ENCODE measurements around the gene TMEM86A.
"Not testable (repeated sequence)": the region's sequence is repeated elsewhere in the genome, so short reads cannot be mapped to it uniquely, and the experiment has no call there.

TMEM86A gene

DNA sequence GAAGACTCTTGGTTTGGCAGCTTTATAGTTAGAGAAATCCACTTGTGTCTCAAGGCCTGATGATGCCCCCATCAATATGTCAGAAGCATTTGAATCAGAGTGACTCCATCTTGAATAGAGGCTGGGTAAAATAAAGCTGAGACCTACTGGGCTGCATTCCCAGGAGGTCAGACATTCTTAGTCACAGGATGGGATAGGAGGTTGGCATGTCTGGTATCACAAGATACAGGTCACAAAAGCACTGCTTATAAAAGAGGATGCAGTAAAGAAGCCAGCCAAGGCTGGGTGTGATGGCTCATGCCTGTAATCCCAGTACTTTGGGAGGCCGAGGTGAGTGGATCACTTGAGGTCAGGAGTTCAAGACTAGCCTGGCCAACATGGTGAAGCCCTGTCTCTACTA lies 16.6 kb upstream of the TMEM86A start:
- not testable (repeated sequence) for H3K27me3 ChIP-seq (ENCODE audit: insufficient read depth, low read length); H2BK120ac ChIP-seq (ENCODE audit: insufficient read depth, low read length, poor library complexity); H3K18ac ChIP-seq (ENCODE audit: low read length); H2AFZ ChIP-seq (ENCODE audit: insufficient read depth, low read length, poor library complexity); H3K14ac ChIP-seq (ENCODE audit: low read length); H3K36me3 ChIP-seq (ENCODE audit: control insufficient read depth in 1 of 2, insufficient read depth in 2 of 2, low read length in 2 of 2); H3K79me2 ChIP-seq (ENCODE audit: control insufficient read depth, insufficient read depth, low read length, poor library complexity); H2BK5ac ChIP-seq (ENCODE audit: low read depth, low read length, poor library complexity); H4K8ac ChIP-seq (ENCODE audit: low read depth, low read length); H2BK12ac ChIP-seq (ENCODE audit: low read length); H3K23ac ChIP-seq (ENCODE audit: low read length); H2AK5ac ChIP-seq (ENCODE audit: low read length); H4K12ac ChIP-seq (ENCODE audit: low read depth, low read length); H3K4me1 ChIP-seq (ENCODE audit: control insufficient read depth in 1 of 2, insufficient read depth in 2 of 2, low read length in 2 of 2); H3K4ac ChIP-seq (ENCODE audit: low read depth, low read length); H3K9me3 ChIP-seq (ENCODE audit: insufficient read depth, low read depth, low read length); H4K91ac ChIP-seq (ENCODE audit: low read depth, low read length); H3K79me1 ChIP-seq (ENCODE audit: low read length); H3K9ac ChIP-seq (ENCODE audit: low read length); H3K4me3 ChIP-seq (ENCODE audit: low read depth, low read length); H3K27ac ChIP-seq (ENCODE audit: low read depth, low read length); H3K4me2 ChIP-seq (ENCODE audit: low read length)
- peak; percentile 82 to 87 for DNase-seq
- no CpG with 5 or more reads among the region's 1 CpG for WGBS (ENCODE audit: extremely low coverage, insufficient coverage, insufficient read length)

DNA sequence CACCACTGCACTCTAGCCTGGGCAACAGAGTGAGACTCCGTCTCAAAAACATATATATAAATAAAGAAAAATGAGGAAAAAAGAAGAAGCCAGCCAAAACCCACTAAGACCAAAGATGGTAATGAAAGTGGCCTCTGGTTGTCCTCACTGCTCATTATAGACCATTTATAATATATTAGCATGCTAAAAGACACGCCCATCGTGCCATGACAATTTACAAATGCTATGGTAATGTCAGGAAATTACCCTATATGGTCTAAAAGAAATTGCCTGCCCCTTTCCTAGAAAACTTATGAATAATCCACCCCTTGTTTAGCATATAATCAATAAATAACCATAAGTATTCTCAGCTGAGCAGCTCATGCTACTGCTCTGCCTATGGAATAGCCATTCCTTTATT lies 16.1 kb upstream of the TMEM86A start:
- Histone ChIP-seq H3K4me3 (ENCODE audit: low read depth, low read length) (no peak overlapping the region), H3K4me1 (ENCODE audit: control insufficient read depth in 1 of 2, insufficient read depth in 2 of 2, low read length in 2 of 2) (peaks cover 2% of the 10 kb centered on the region in 2 experiments), H3K14ac (ENCODE audit: low read length) (no peak overlapping the region), H2BK120ac (ENCODE audit: insufficient read depth, low read length, poor library complexity) (no peak overlapping the region), H3K79me2 (ENCODE audit: control insufficient read depth, insufficient read depth, low read length, poor library complexity) (no peaks in the 10 kb centered on the region), H3K23ac (ENCODE audit: low read length) (no peak overlapping the region), H3K36me3 (ENCODE audit: control insufficient read depth in 1 of 2, insufficient read depth in 2 of 2, low read length in 2 of 2) (no peaks in the 10 kb centered on the region), H4K91ac (ENCODE audit: low read depth, low read length) (no peak overlapping the region), H3K9me3 (ENCODE audit: insufficient read depth, low read depth, low read length) (no peaks in the 10 kb centered on the region), H2BK12ac (ENCODE audit: low read length) (no peak overlapping the region), H3K79me1 (ENCODE audit: low read length) (no peaks in the 10 kb centered on the region), H3K9ac (ENCODE audit: low read length) (no peak overlapping the region), H2BK5ac (ENCODE audit: low read depth, low read length, poor library complexity) (no peak overlapping the region), H2AFZ (ENCODE audit: insufficient read depth, low read length, poor library complexity) (no peak overlapping the region), H3K18ac (ENCODE audit: low read length) (no peak overlapping the region), H3K27me3 (ENCODE audit: insufficient read depth, low read length) (no peaks in the 10 kb centered on the region), H3K27ac (ENCODE audit: low read depth, low read length) (no peak overlapping the region), H3K4me2 (ENCODE audit: low read length) (no peak overlapping the region), H4K8ac (ENCODE audit: low read depth, low read length) (no peak overlapping the region), H2AK5ac (ENCODE audit: low read length) (no peak overlapping the region), H3K4ac (ENCODE audit: low read depth, low read length) (no peak overlapping the region), H4K12ac (ENCODE audit: low read depth, low read length) (no peak overlapping the region)
- no CpG with 5 or more reads among the region's 3 CpGs for WGBS (ENCODE audit: extremely low coverage, insufficient coverage, insufficient read length)
- DNase-seq: no peak

DNA sequence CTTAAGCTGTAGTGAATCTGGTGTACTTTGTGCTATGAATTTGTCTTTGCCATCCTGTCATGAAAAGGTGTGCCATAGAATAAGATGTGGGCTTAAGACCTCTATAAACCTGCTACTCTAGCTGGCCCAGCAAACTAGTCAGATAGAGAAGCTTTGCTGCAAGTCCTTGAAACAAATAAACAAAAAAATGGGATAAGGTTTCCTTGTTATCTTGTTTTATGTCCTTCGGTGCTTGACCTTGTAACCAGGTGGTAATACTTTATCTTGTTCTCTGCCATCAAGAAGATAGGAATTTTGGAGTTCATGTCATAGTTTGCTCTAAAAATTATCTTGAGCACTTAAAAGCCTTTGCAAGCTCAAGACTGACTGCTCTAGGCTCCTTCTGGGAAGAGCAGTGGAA lies 14.3 kb upstream of the TMEM86A start:
- no peak overlapping the region for H2BK120ac ChIP-seq (ENCODE audit: insufficient read depth, low read length, poor library complexity)
- no peak overlapping the region for H2BK5ac ChIP-seq (ENCODE audit: low read depth, low read length, poor library complexity)
- no peak overlapping the region for H2BK12ac ChIP-seq (ENCODE audit: low read length)
- no peak overlapping the region for H2AK5ac ChIP-seq (ENCODE audit: low read length)
- no peaks in the 10 kb centered on the region for H3K27me3 ChIP-seq (ENCODE audit: insufficient read depth, low read length)
- H3K36me3 ChIP-seq (ENCODE audit: control insufficient read depth in 1 of 2, insufficient read depth in 2 of 2, low read length in 2 of 2): no peaks in the 10 kb centered on the region
- no peak overlapping the region for H4K12ac ChIP-seq (ENCODE audit: low read depth, low read length)
- peaks cover 2% of the 10 kb centered on the region in 2 experiments for H3K4me1 ChIP-seq (ENCODE audit: control insufficient read depth in 1 of 2, insufficient read depth in 2 of 2, low read length in 2 of 2)
- H3K79me1 ChIP-seq (ENCODE audit: low read length): no peaks in the 10 kb centered on the region
- H3K79me2 ChIP-seq (ENCODE audit: control insufficient read depth, insufficient read depth, low read length, poor library complexity): no peaks in the 10 kb centered on the region
- no peak overlapping the region for H3K4me2 ChIP-seq (ENCODE audit: low read length)
- no CpG with 5 or more reads among the region's 1 CpG for WGBS (ENCODE audit: extremely low coverage, insufficient coverage, insufficient read length)
- H3K18ac ChIP-seq (ENCODE audit: low read length): no peak overlapping the region
- H4K91ac ChIP-seq (ENCODE audit: low read depth, low read length): no peak overlapping the region
- no peak overlapping the region for H3K23ac ChIP-seq (ENCODE audit: low read length)
- no peak overlapping the region for H3K4me3 ChIP-seq (ENCODE audit: low read depth, low read length)
- DNase-seq: no peak
- H3K9ac ChIP-seq (ENCODE audit: low read length): no peak overlapping the region
- no peak overlapping the region for H4K8ac ChIP-seq (ENCODE audit: low read depth, low read length)
- no peak overlapping the region for H3K14ac ChIP-seq (ENCODE audit: low read length)
- no peak overlapping the region for H3K27ac ChIP-seq (ENCODE audit: low read depth, low read length)
- no peak overlapping the region for H3K4ac ChIP-seq (ENCODE audit: low read depth, low read length)
- no peak overlapping the region for H2AFZ ChIP-seq (ENCODE audit: insufficient read depth, low read length, poor library complexity)
- no peaks in the 10 kb centered on the region for H3K9me3 ChIP-seq (ENCODE audit: insufficient read depth, low read depth, low read length)

DNA sequence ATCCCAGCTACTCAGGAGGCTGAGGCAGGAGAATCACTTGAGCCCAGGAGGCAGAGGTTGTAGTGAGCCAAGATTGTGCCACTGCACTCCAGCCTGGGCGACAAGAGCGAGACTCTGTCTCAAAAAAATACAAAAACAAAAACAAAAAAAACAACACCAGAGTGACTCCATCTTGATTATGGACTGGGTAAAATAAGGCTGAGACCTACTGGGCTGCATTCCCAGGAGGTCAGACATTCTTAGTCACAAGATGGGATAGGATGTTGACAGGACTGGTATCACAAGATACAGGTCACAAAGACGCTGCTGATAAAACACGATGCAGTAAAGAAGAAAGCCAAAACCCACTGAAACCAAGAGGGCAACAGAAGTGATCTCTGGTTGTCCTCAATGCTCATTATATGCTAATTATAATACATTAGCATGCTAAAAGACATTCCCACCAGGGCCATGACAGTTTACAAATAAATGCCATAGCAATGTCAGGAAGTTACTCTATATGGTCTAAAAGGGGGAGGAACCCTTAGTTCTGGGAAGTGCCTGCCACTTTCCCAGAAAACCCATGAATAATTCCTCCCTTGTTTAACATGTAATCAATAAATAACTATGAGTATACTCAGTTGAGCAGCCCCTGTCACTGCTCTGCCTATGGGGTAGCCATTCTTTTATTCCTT lies 7.0 kb upstream of the TMEM86A start:
- not testable (repeated sequence) for H3K9me3 ChIP-seq (ENCODE audit: insufficient read depth, low read depth, low read length); H2AFZ ChIP-seq (ENCODE audit: insufficient read depth, low read length, poor library complexity); H4K12ac ChIP-seq (ENCODE audit: low read depth, low read length); H3K79me2 ChIP-seq (ENCODE audit: control insufficient read depth, insufficient read depth, low read length, poor library complexity); H3K9ac ChIP-seq (ENCODE audit: low read length); H3K36me3 ChIP-seq (ENCODE audit: control insufficient read depth in 1 of 2, insufficient read depth in 2 of 2, low read length in 2 of 2); H3K23ac ChIP-seq (ENCODE audit: low read length); H3K4me2 ChIP-seq (ENCODE audit: low read length); H4K91ac ChIP-seq (ENCODE audit: low read depth, low read length); H2BK12ac ChIP-seq (ENCODE audit: low read length); H3K27me3 ChIP-seq (ENCODE audit: insufficient read depth, low read length); H3K27ac ChIP-seq (ENCODE audit: low read depth, low read length); H3K4me3 ChIP-seq (ENCODE audit: low read depth, low read length); H2BK5ac ChIP-seq (ENCODE audit: low read depth, low read length, poor library complexity); H4K8ac ChIP-seq (ENCODE audit: low read depth, low read length); H3K79me1 ChIP-seq (ENCODE audit: low read length); H2AK5ac ChIP-seq (ENCODE audit: low read length); H3K4ac ChIP-seq (ENCODE audit: low read depth, low read length); H3K14ac ChIP-seq (ENCODE audit: low read length); H3K18ac ChIP-seq (ENCODE audit: low read length); H2BK120ac ChIP-seq (ENCODE audit: insufficient read depth, low read length, poor library complexity); H3K4me1 ChIP-seq (ENCODE audit: control insufficient read depth in 1 of 2, insufficient read depth in 2 of 2, low read length in 2 of 2)
- DNase-seq: peak in 1 of 2 donors; percentile 52
- no CpG with 5 or more reads among the region's 4 CpGs for WGBS (ENCODE audit: extremely low coverage, insufficient coverage, insufficient read length)
